ENCODE data around the gene ZNF330.
"Not testable (repeated sequence)": the region's sequence is repeated elsewhere in the genome, so short reads cannot be mapped to it uniquely, and the experiment has no call there.

ZNF330 gene

DNA sequence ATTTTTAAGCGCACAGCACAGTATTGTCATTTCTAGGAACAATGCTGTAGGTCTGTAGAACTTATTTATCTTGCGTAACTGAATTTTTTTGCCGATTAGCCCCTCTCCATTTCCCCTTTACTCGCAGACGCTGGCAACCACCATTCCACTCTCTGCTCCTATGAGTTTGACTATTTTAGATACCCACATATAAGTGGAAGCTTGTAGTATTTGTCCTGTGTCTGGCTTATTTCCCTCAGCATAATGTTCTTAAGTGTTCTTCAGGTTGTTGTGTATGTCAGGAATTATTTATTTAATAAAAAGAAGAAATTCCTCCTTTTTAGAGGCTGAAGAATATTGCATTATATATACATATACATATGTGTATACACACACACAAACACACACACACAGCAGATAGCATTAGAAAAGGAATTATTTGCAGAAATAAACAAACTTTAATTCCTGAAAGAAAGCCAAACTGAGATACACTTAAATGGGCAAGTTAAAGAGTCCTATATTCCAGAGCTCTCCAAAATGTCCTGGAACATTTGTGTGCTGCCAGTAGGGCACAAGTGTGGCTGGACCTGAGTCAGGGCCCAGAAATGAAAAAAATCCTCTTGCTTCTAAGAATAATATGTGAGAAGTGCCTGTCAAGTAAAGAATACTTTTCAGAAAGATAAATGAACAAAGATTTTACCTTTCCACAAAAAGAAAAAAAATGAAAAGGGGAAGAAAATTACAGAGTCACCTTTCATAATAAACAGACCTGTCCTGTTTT lies 4.5 kb upstream of the ZNF330 start:
- H3K9me3 Mint-ChIP-seq, result no peaks in the 10 kb centered on the region
- peaks cover 10% of the 10 kb centered on the region for H3K4me1 Mint-ChIP-seq
- ATAC-seq (no peak), DNase-seq (no peak)
- H3K27ac Mint-ChIP-seq, result no peak overlapping the region
- peaks cover 15% of the 10 kb centered on the region for H3K27me3 Mint-ChIP-seq
- H3K4me3 Mint-ChIP-seq, result no peak overlapping the region

DNA sequence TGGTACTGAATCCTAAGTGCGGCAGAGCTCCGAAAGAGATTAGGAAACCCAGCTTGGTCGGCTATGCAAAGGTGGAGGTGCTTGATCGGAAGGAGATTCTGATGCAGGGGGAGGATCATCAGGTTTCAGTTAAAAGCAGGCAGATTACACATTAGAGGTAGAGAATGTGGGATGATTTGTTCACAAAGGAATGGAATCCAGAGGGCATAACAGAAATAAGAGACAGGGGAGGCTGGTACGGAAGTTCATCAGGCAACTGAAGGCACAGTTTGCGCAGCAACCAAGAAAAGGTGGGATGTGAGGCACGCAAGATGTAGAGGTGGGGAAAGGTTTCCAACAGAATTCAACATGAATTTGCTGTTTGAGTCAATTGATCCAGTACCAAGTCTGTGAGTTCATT lies 424 bp upstream of the ZNF330 start:
- Mint-ChIP-seq H3K27ac (peak overlapping the region; percentile 55 to 99), H3K4me1 (peaks cover 29% of the 10 kb centered on the region), H3K27me3 (peaks cover 1% of the 10 kb centered on the region), H3K4me3 (peak overlapping the region; percentile 91 to 97), H3K9me3 (no peaks in the 10 kb centered on the region)
- DNase-seq (no peak), ATAC-seq (no peak)

DNA sequence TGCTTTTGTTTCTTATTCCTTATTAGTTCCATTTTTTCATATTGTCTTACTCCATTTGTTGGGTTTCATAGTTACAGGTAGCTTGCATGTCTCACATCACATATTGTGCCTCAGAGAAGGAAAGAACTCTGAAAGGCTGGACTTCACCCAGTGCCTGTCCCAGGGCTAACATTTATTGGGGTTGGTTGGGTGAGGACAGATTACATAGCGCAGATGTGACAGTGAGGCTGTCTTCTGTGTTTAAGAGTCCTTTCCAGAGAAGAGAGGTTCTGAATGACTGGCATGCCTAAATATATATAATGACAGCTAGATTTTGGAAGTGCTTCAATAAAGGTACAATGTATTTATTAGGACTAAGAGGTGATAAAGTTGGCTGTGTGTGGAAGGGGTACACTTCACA lies 2.7 kb downstream of the ZNF330 start:
- H3K9me3 Mint-ChIP-seq, result no peaks in the 10 kb centered on the region
- H3K4me3 Mint-ChIP-seq, result peak overlapping the region in 1 of 2 donors; percentile 0
- peaks cover 34% of the 10 kb centered on the region for H3K4me1 Mint-ChIP-seq
- H3K27me3 Mint-ChIP-seq, result no peaks in the 10 kb centered on the region
- H3K27ac Mint-ChIP-seq, result peak overlapping the region in 1 of 2 donors; percentile 1
- DNase-seq (no peak), ATAC-seq (no peak)

DNA sequence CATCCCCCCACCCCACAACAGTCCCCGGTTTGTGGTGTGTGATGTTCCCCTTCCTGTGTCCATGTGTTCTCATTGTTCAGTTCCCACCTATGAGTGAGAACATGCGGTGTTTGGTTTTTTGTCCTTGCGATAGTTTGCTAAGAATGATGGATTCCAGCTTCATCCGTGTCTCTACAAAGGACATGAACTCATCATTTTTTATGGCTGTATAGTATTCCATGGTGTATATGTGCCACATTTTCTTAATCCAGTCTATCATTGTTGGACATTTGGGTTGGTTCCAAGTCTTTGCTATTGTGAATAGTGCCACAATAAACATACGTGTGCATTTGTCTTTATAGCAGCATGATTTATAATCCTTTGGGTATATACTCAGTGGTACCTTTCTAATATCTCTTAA lies 6.6 kb downstream of the ZNF330 start:
- H3K27ac Mint-ChIP-seq, H3K4me3 Mint-ChIP-seq, ATAC-seq, DNase-seq, H3K9me3 Mint-ChIP-seq, H3K27me3 Mint-ChIP-seq: not testable (repeated sequence)
- H3K4me1 Mint-ChIP-seq, result peaks cover 30% of the 10 kb centered on the region

DNA sequence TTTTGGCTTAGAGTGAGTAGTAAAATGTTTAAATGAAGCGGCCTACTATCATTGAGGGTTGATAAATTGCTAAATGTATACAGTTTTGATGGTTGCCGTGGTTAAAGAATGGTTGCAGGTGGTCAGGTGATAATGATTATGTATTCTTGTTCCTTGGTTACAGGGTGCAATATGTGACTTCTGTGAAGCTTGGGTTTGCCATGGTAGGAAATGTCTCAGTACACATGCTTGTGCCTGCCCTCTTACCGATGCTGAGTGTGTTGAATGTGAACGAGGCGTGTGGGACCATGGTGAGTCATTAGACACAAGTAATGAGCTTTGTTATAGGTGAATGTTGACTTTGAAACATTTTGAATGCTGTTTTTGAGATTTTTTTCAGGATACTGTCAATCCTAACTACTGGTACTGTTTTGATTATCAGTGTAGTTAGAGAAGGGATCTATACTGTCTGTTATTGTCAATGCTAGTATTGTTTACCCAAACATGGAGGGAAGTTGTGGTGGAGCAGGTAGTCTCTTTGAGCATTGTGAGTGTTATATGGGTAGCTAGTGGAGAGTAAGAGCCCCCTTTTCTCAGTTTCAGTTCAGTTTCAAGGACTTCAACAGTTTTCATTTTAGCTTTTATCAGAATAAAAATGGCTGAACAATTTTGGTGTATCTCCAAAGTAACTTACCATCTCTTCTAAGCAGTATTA lies 8.9 kb downstream of the ZNF330 start:
- ATAC-seq (peak; percentile 74), DNase-seq (no peak)
- Mint-ChIP-seq H3K4me3 (no peak overlapping the region), H3K27ac (peak overlapping the region; percentile 1 to 38), H3K27me3 (no peaks in the 10 kb centered on the region), H3K4me1 (peaks cover 14% of the 10 kb centered on the region), H3K9me3 (no peaks in the 10 kb centered on the region)

DNA sequence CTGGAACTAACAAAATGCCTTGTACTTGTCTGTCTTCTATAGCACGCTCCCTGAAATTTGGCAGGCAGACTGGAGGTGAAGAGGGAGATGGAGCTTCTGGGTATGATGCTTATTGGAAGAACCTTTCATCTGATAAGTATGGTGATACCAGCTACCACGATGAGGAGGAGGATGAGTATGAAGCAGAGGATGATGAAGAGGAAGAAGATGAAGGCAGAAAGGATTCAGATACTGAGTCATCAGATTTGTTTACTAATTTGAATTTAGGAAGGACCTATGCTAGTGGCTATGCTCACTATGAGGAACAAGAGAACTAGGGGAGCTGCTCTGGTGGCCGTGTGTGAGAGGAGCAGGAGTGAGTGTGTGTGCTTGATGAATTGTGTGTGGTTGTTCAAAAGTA lies 13.0 kb downstream of the ZNF330 start:
- H3K27ac Mint-ChIP-seq, result no peak overlapping the region
- DNase-seq, result no peak

DNA sequence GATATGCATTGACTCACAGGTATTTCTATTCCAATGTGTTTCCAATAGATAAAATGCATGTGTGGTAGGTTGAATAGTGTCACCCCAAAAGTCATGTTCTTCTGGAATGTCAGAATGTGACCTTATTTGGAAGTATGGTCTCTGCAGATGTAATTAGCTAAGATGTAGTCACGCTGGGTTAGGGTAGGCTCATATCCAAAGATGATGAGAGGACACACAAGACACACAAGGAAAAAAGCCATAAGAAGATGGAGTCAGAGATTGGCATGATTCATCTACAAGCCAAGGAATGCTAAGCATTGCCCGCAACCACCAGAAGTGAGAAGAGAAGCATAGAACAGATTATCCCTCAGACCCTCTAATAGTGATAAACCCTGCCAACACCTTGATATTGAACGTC lies 17.5 kb downstream of the ZNF330 start:
- Mint-ChIP-seq H3K4me1 (no peaks in the 10 kb centered on the region), H3K4me3 (no peak overlapping the region), H3K27ac (no peak overlapping the region), H3K27me3 (no peaks in the 10 kb centered on the region), H3K9me3 (no peaks in the 10 kb centered on the region)
- ATAC-seq (no peak), DNase-seq (no peak)

More for the DNA sequence above, 13.0 kb downstream of the ZNF330 start:
- no peak overlapping the region for H3K4me3 Mint-ChIP-seq
- H3K9me3 Mint-ChIP-seq, result no peaks in the 10 kb centered on the region
- no peaks in the 10 kb centered on the region for H3K27me3 Mint-ChIP-seq
- H3K4me1 Mint-ChIP-seq, result peaks cover 9% of the 10 kb centered on the region
- no peak for ATAC-seq

DNA sequence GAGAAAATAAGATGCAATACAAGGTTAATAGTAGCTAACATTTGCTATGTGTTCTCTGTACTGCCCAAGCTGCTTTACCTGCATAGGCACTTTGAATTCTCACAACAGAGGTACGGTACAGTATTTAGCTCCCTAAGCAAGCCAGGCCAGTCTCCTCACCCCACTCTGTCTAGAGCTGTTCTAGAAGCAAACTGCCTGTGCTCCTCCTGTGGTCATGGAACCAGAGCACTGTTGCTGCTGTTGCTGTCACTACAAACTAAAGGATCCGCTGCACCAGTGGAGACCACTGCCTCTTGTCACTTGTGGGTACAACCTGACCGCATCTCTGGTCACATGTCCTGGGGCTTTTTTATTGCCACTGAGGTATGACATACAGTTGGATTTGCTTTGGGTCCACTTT lies 19.6 kb downstream of the ZNF330 start:
- no peak overlapping the region for H3K27ac Mint-ChIP-seq
- H3K4me3 Mint-ChIP-seq, result no peak overlapping the region
- ATAC-seq, result no peak

DNA sequence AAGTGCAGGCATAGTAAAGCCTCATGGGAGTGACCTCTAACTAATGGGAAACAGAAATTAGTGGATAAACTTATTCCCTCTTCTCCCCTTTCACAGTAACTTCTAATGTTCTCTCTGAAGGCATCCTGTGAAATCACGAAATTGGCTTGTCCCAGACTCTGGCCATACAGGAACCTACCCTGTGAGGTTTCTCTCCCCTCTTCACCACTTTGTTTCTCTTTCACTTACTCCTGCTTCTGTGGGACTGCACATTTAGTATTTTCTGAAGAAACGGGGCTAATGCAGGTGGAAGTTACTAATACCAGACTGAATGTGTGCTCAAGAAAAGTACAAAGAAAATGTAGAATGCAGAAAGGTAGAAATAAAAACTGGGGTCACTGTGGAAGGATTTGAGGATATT lies 20.0 kb downstream of the ZNF330 start:
- H3K27me3 Mint-ChIP-seq, result no peaks in the 10 kb centered on the region
- H3K9me3 Mint-ChIP-seq, result no peaks in the 10 kb centered on the region
- no peak for ATAC-seq
- no peak overlapping the region for H3K27ac Mint-ChIP-seq
- no peaks in the 10 kb centered on the region for H3K4me1 Mint-ChIP-seq
- DNase-seq, result no peak
- H3K4me3 Mint-ChIP-seq, result no peak overlapping the region

More for the DNA sequence above, 19.6 kb downstream of the ZNF330 start:
- Mint-ChIP-seq H3K27me3 (no peaks in the 10 kb centered on the region), H3K9me3 (no peaks in the 10 kb centered on the region), H3K4me1 (no peaks in the 10 kb centered on the region)
- no peak for DNase-seq

DNA sequence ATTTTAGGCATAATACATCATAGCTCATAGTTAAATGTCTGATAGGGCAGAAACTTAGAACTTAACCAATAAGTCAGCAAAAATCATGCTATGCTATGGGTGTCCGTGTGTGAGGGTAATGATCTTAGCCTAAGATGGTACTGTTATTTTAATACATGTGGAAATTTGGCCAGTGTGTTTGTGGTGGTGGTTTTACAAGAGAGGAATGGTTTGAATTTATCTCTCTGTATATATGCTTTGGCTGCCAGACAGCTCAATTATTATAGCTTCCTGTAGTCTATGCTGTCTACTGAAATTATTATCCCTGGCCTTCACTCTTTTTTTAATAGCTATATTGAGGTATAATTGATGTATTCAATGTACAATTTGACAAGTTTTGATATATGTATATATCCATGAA lies 21.3 kb downstream of the ZNF330 start:
- H3K9me3 Mint-ChIP-seq, result no peaks in the 10 kb centered on the region
- no peaks in the 10 kb centered on the region for H3K27me3 Mint-ChIP-seq
- no peak for DNase-seq
- peaks cover 6% of the 10 kb centered on the region for H3K4me1 Mint-ChIP-seq
- no peak for ATAC-seq
- no peak overlapping the region for H3K27ac Mint-ChIP-seq
- no peak overlapping the region for H3K4me3 Mint-ChIP-seq

DNA sequence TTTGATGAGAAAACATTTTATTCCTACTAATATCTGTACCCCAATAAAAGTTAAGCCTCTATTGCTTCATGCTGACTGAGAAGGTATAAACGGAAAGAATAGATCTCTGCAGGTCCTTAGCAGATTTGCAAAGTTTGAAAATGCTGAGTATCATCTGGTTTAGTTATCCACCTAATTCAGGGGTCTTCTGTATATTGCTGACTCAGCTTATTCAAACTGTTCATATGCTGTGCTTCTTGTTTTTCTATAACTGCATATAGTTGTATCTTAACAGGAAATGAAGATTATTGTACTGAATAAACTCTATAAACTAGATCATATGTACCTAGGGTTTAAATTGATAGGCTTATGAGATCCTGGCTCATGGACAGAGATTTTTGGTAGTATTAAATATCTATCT lies 23.7 kb downstream of the ZNF330 start:
- Mint-ChIP-seq H3K4me1 (peaks cover 6% of the 10 kb centered on the region), H3K27ac (no peak overlapping the region)
- ATAC-seq, result no peak

DNA sequence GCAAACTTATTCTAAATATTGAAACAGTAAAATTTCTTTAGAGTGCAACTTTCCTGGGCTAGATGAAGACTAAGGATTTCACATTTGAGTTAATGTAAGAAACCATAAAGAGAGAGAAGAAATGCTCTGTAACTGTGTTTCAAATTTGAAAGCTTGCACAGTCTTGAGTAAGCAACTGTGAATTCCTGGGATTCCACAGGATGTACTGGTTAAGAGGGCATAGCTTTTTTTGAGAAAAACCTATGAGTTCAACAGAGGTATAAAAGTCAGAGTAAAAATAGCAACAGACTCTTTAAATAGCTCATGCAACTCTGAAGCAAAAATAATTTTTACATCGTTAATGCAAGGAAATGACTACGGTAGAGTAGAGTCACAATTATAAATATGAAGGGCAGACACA lies 25.5 kb downstream of the ZNF330 start:
- H3K27ac Mint-ChIP-seq, result no peak overlapping the region
- no peak for DNase-seq

More for the DNA sequence above, 23.7 kb downstream of the ZNF330 start:
- Mint-ChIP-seq H3K4me3 (no peak overlapping the region), H3K9me3 (no peaks in the 10 kb centered on the region), H3K27me3 (no peaks in the 10 kb centered on the region)
- DNase-seq, result no peak

DNA sequence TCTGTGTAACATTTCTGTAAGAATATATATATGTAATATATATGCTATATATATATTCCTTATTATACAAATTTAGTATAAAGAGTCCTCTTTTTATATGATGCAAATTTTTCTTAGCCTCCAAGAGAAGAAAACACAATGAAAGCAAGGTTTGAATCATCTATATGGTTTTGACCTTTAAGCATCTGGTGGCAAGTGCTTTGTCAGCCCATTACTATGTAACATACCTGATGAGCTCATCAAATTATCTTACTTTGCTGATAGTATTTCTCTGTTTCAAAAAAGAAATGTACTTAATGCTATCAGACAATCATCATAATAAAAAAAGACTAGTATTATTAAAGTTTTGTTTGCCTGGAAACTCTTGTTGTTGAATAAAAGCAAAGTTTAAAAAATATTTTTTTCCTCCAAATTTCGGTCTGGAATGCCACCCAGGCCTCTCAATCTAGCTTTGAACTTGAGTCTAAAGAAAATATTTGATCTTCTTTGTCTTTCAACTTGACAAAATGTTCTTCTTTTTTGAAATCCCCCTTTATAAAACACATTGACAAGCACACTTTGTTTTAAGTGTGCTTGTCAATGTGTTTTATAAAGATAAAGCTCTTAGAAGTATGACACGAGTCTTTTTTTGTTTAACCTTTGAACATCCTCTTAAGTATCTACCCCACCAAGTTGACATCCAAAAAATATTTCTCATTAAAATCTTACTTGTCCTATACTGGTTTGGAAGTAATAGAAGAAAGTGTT lies 26.2 kb downstream of the ZNF330 start:
- Mint-ChIP-seq H3K4me3 (no peak overlapping the region), H3K9me3 (no peaks in the 10 kb centered on the region), H3K27ac (no peak overlapping the region), H3K27me3 (no peaks in the 10 kb centered on the region), H3K4me1 (peaks cover 6% of the 10 kb centered on the region)
- DNase-seq (no peak), ATAC-seq (no peak)

More for the DNA sequence above, 25.5 kb downstream of the ZNF330 start:
- Mint-ChIP-seq H3K4me3 (no peak overlapping the region), H3K9me3 (no peaks in the 10 kb centered on the region), H3K4me1 (peaks cover 6% of the 10 kb centered on the region), H3K27me3 (no peaks in the 10 kb centered on the region)
- ATAC-seq, result no peak

DNA sequence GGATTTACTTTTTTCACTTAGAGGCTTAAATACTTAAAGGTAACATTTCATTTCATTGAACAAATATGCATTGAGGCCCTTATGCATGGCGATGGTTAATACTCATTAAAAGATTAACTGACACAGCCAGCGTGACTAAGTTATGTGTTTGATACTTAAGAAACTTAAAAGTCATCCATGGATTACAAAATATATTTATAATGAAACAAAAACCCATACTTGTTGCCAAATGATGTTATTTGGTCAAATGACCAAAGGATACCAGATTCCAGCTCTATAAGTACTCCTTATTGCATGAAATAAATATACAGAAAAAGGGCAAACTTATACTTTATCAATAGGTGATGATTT lies 26.7 kb downstream of the ZNF330 start:
- no peaks in the 10 kb centered on the region for H3K9me3 Mint-ChIP-seq
- no peak for DNase-seq
- H3K4me3 Mint-ChIP-seq, result no peak overlapping the region
- ATAC-seq, result no peak
- no peak overlapping the region for H3K27ac Mint-ChIP-seq
- H3K27me3 Mint-ChIP-seq, result no peaks in the 10 kb centered on the region
- H3K4me1 Mint-ChIP-seq, result peaks cover 6% of the 10 kb centered on the region

DNA sequence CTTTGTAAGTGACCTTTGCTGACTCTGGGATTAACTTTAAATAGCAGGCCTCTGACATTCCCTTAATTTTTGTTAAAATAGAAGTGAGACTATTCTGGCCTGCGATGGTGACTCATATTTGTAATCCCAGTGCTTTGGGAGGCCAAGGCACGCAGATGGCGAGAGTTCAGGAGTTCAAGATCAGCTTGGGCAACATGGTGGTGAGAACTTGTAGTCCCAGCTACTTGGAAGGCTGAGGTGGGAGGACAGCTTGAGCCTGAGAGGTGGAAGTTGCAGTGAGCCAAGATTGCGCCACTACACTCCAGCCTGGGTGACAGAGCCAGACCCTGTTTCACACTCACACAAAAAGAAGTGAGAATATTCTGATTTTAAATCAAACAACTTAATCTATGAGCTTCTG lies 27.3 kb downstream of the ZNF330 start:
- H3K4me3 Mint-ChIP-seq, result no peak overlapping the region
- H3K9me3 Mint-ChIP-seq, result no peaks in the 10 kb centered on the region
- ATAC-seq, result no peak
- no peaks in the 10 kb centered on the region for H3K27me3 Mint-ChIP-seq
- peaks cover 6% of the 10 kb centered on the region for H3K4me1 Mint-ChIP-seq
- DNase-seq, result no peak
- no peak overlapping the region for H3K27ac Mint-ChIP-seq

DNA sequence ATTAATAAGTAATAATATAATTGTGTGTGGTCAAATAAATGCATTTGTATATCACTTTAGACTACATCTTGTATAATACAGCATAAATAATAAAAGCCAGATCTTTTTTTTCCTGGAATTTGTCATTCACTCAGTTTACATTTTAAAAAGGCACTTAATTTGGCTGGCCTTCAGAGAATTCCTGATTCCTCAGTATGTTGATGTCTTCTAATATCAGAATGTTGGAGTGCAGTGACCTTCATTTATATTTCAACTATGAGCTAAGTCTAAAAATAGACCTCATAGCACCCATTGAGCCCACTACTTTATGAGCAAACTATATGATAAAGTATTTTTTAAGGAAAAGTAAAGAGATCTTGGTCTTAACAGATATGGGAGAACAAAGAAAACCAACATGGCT lies 27.8 kb downstream of the ZNF330 start:
- peaks cover 6% of the 10 kb centered on the region for H3K4me1 Mint-ChIP-seq
- ATAC-seq (no peak), DNase-seq (no peak)
- H3K27me3 Mint-ChIP-seq, result no peaks in the 10 kb centered on the region
- H3K4me3 Mint-ChIP-seq, result no peak overlapping the region
- H3K9me3 Mint-ChIP-seq, result no peaks in the 10 kb centered on the region
- no peak overlapping the region for H3K27ac Mint-ChIP-seq

All from stimulated activated naive CD8-positive, alpha-beta T cell treated with anti-CD3 and anti-CD28 coated beads, Interleukin-15, amount 100 ng/mL, for 72 hours (primary cell).